H54 (cell line): Measurements from ENCODE around the gene PCK1.

ENCODE experiments used
- DNase-seq: peaks from one replicate; pipeline ENCODE4 v3.0.0; 2011; ENCODE audit warnings: low spot score, mixed read lengths; ENCODE audit not compliant: insufficient read length
- FAIRE-seq: peaks from 3 replicates; lab custom pipeline; 2011; peaks lifted over from hg19 to GRCh38; lab: Jason Lieb, UNC
- POLR2A ChIP-seq: IDR thresholded peaks from 2 replicates; pipeline ENCODE4 v1.6.1; 2011; ENCODE audit warnings: low read depth, mild to moderate bottlenecking, low read length

The PCK1 gene

GRCh38 chr20:57588596-57588995 is 27.7 kb downstream of the PCK1 start:
- DNase-seq (no peak), FAIRE-seq (no peak)
- TF ChIP-seq POLR2A: no peak

GRCh38 chr20:57589123-57589727 is 28.3 kb downstream of the PCK1 start:
- TF ChIP-seq POLR2A: no peak
- FAIRE-seq: no peak
- DNase-seq: no peak

DNA sequence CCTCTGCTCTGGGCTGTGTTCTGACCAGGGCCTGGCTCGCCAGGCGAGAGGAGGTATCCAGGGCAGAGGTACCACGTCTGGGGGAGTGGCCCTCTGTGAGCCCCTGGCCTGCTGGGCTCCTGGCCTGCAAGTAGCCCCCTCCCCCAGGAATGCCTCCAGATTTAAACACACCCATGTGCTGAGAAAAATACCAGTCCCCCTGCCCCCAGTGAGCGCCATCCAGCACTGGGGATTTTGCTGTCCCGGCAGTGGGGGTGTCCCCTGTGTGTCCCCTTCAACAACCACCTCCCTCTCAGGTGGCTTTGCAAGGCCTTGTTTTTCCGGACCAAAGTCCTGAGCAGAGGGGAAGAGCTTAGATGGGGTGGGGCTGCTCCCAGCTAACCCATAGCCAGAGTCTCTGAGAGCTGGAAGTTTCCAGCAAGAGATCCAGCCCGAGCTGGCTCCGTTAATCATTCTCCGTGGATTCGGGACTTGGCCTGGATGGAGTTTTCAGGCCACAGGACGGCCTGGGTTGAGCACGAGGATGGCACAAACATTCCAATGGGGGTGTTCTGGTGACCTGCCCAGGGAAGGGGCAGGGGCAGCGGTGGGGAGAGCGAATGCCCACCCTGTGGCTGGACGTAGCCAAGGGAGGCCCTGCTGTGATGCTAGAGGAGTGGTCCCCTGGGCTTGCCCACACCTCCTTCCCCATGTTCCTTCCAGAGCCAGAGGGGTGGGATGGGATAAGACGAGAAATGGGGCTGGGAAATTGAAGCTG is 29.0 kb downstream of the PCK1 start:
- no peak for DNase-seq
- no peak for FAIRE-seq
- TF ChIP-seq POLR2A: no peak

- DNase-seq (no peak), FAIRE-seq (no peak)
- TF ChIP-seq POLR2A: no peak
Observed at GRCh38 chr20:57590485-57591288, 29.8 kb downstream of the PCK1 start.

DNA sequence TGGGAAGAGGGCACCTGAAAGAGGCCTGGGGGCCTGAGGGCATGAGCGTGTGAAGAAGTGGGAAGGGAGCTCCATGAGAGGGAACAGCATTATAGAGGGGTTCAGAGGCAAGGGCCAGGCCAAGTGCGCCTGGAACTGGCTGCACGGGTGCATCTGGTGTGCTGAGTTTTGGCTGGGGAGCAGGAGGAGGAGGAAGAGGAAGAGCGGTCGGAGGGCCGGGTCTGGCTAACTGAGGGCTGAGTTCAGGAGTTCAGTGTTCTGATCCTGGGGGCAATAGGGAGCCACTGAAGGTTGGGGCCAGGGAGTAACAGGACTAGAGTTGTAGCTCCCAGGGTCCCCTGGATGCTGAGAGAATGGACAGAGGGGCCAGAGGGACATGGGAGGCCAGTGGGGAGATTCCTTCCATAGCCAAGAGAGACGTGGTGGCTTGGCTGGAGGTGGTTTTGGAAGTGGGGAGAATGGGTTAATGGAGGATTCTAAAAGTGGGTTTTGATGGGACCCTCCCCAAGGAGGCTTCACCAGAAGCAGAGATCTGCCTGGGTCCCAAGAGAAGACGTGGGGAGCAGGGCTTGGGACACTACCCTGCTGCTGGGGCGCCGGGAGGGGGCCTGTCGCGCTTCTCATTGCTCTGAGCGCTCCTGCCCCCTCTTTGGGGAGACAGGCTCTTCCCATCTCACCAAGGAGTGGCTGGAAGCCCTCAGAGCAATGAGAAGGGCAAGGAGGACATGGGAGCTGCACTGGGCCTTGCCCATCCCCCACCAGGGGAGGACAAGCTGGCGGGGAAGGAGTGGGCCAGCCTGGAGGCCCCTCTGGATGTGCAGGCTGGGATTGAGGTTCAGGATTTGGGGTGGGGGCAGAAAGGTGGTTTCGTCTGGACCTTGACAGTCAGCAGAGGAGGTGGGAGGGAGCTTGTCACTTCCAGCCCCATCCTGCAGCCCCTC is 30.6 kb downstream of the PCK1 start:
- no peak for TF ChIP-seq POLR2A
- FAIRE-seq (no peak), DNase-seq (no peak)

- DNase-seq (no peak), FAIRE-seq (no peak)
- no peak for TF ChIP-seq POLR2A
Observed at GRCh38 chr20:57592263-57593092, 31.6 kb downstream of the PCK1 start.

- TF ChIP-seq POLR2A: no peak
- no peak for DNase-seq
- no peak for FAIRE-seq
Observed at GRCh38 chr20:57593134-57593886, 32.4 kb downstream of the PCK1 start.

DNA sequence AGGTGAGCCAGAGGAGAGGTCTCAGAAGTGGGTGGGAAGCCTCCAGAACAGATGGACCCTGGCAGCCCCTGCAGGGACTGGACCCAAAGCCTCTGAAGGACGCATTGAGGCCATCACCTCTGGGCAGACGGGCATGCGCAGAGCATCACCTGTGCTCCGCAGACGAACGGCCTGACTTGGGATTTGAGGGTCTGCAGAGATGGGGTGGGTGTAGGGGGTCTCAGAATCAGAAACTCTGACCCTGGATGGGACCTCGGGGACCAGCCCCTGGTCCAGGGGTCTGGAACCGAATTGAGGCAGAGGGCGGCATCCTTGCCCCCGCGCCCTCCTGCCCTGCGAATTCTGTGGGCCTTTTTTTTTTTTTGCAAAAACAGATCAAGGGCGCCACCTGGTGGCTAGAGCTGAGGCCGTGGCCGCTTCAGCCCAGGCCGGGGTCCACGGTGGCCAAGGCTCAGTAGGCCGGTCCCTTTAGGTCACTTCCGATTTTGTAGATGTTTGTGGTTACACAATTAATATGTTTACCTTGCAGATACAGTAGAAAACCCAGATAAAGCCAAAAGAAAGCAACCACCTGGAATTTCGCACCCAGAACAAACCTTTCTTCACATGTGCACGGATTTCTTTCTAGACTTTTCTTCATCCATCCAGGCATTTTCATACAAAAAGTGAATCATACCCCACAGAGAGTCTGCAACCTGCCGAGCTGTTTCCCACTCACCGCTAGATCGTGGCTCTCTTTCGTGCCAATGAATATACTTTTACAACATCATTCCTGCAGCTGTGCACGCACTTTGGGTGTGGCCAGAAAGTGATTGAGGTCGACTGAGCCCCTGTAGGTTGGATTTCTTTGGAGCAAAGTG is 33.4 kb downstream of the PCK1 start:
- TF ChIP-seq POLR2A: no peak
- DNase-seq (peak; percentile 69), FAIRE-seq (no peak)

DNA sequence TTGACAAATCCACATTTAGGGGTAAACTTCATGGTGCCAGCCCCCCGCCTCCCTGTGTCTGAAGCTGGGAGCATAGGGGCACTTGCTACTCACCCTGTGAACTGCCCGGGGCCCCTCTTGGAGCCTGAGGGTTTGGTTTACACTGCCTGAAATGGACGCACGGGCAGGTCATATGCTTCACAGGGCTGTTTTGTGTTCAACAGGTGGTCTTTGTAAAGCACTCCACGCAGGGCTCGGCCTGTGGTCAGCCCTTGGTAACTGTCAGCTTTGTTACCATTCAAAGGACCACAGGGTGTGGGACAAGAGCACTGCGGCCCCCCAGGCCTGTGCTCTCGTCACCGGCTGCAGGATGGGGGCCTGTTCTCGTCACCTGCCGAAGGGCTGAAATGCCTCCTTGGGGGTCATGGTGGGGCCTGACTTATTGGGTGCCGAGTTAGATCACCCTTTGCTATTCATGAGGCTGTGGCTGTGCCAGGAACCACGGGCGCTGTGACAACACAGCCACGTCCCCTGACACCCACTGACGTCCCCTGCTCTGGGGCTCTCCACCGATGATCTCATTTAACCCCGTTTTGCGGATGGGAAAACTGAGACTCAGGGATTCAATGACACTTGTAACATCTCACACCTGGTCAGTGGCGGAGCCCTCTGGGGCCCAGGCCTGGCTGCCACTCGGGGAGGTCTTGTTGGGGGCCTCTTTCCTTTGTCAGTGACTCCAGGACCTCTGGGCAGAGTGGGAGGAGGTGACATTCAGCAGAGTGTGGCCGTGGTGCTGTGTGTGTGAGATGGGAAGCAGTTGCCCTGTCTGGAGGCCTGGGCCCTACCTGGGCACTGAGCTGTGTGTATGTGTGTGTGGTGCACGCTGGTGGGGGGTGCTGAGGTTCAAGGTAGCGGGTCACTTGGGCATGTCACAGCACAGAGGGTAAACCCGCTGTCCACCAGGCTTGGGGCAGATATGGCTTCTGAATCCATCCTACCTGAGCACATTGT is 34.4 kb downstream of the PCK1 start:
- no peak for DNase-seq
- no peak for TF ChIP-seq POLR2A
- no peak for FAIRE-seq

- FAIRE-seq (no peak), DNase-seq (no peak)
- TF ChIP-seq POLR2A: no peak
Observed at GRCh38 chr20:57596358-57596757, 35.4 kb downstream of the PCK1 start.
